ENCODE data around the gene DYSF. TPM values are rescaled to one million over a fixed set of nuclear protein-coding genes. Genes with fewer than 3 reads are reported as not detected.
"Not testable (repeated sequence)": the region's sequence is repeated elsewhere in the genome, so short reads cannot be mapped to it uniquely, and the experiment has no call there.

DYSF gene
- total RNA-seq, result 10 to 100 TPM; 24.5 to 71.4 TPM
- 10 to 100 TPM; 17.8 to 23.6 (median 20.1) TPM for polyA plus RNA-seq (ENCODE audit: insufficient read length in 6 of 6)
- long read RNA-seq, donor 1, result 0 reads
- long read RNA-seq, donor 2, result 0 reads
- long read RNA-seq, donor 3, full-length matches to known transcripts, result 1 of 1 reads
- long read RNA-seq, donor 3, partial matches to known transcripts, result 0 of 1 reads
- long read RNA-seq, donor 3, other reads (novel, unspliced or antisense), result 0 of 1 reads
- long read RNA-seq, donor 4, partial matches to known transcripts, result 3 of 5 reads
- long read RNA-seq, donor 4, other reads (novel, unspliced or antisense), result 2 of 5 reads
- long read RNA-seq, donor 5, result 0 reads
- long read RNA-seq, donor 6, full-length matches to known transcripts, result 1 of 1 reads
- long read RNA-seq, donor 6, partial matches to known transcripts, result 0 of 1 reads
- long read RNA-seq, donor 6, other reads (novel, unspliced or antisense), result 0 of 1 reads
- long read RNA-seq, donor 7, result 0 reads
- long read RNA-seq, donor 8, result 0 reads
- long read RNA-seq, donor 9, result 0 reads
- long read RNA-seq, donor 10, partial matches to known transcripts, result 5 of 6 reads
- long read RNA-seq, donor 10, other reads (novel, unspliced or antisense), result 1 of 6 reads
- long read RNA-seq, donor 11, result 0 reads
- long read RNA-seq, donor 12, full-length matches to known transcripts, result 1 of 1 reads
- long read RNA-seq, donor 12, partial matches to known transcripts, result 0 of 1 reads
- long read RNA-seq, donor 12, other reads (novel, unspliced or antisense), result 0 of 1 reads

DNA sequence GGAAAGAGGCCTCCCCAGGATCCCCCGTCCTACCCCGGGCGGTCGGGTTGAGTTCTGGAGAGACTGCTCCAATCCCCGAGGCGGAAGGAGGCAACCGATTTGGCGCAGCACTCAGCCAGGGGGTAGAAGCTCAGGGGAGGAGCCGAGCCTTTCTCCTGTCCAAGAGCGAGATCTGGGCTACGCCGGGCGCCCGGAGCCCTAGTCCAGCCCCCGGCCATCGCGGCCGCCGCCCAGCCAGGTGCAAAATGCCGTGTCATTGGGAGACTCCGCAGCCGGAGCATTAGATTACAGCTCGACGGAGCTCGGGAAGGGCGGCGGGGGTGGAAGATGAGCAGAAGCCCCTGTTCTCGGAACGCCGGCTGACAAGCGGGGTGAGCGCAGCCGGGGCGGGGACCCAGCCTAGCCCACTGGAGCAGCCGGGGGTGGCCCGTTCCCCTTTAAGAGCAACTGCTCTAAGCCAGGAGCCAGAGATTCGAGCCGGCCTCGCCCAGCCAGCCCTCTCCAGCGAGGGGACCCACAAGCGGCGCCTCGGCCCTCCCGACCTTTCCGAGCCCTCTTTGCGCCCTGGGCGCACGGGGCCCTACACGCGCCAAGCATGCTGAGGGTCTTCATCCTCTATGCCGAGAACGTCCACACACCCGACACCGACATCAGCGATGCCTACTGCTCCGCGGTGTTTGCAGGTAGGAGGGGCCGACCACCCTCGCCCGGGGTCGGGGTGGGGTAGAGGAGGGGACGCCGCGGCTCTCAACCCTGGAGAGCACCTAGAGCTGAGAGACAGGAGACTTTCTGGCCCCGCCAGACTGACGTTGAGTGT, at the start of gene DYSF:
DYSF (plus strand) TSS at position 158 of the 817 bp plus-strand sequence.
- TF ChIP-seq, protein P1, sequence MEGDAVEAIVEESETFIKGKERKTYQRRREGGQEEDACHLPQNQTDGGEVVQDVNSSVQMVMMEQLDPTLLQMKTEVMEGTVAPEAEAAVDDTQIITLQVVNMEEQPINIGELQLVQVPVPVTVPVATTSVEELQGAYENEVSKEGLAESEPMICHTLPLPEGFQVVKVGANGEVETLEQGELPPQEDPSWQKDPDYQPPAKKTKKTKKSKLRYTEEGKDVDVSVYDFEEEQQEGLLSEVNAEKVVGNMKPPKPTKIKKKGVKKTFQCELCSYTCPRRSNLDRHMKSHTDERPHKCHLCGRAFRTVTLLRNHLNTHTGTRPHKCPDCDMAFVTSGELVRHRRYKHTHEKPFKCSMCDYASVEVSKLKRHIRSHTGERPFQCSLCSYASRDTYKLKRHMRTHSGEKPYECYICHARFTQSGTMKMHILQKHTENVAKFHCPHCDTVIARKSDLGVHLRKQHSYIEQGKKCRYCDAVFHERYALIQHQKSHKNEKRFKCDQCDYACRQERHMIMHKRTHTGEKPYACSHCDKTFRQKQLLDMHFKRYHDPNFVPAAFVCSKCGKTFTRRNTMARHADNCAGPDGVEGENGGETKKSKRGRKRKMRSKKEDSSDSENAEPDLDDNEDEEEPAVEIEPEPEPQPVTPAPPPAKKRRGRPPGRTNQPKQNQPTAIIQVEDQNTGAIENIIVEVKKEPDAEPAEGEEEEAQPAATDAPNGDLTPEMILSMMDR (IDR thresholded peaks at IDR 0.05), result no peak
- Histone ChIP-seq H3K9me3 (no peaks in the 10 kb centered on the region), H3K4me1 (peaks cover 16 to 81% of the 10 kb centered on the region in 2 donors), H3K27me3 (peaks cover 0 to 28% of the 10 kb centered on the region in 2 donors), H3K36me3 (no peaks in the 10 kb centered on the region), H3K27ac (peak within 1 kb of the TSS in 1 of 2 donors; percentile 87), H3K4me3 (peak within 1 kb of the TSS; percentile 33 to 65)
- intact Hi-C loops (cut with DNase I), result no loop called here
- peak in 3 of 4 donors; percentile 31 to 94 (median 70) for DNase-seq
- peak; percentile 72 for ATAC-seq

DNA sequence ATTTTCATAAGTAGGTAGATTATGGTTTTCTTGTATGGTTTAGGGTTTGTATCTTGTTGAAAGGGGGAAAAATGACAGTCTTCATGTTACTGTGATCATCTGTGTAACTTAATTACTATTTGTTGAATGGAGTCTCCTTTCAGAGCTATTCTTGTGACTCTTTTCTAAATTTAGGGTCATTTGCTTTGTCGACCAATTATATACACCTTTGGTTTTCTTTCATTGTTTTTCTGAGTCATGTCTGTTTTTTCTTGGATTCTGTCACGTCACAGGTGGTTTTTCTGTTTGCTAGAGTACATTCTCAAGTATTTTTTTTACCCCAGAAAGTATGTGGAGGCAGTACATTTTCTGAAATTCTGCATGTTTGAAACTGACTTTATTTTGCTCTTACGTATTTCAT, 43.8 kb upstream of the DYSF start:
- H3K36me3 ChIP-seq, result peaks cover 0 to 45% of the 10 kb centered on the region in 2 donors

DNA sequence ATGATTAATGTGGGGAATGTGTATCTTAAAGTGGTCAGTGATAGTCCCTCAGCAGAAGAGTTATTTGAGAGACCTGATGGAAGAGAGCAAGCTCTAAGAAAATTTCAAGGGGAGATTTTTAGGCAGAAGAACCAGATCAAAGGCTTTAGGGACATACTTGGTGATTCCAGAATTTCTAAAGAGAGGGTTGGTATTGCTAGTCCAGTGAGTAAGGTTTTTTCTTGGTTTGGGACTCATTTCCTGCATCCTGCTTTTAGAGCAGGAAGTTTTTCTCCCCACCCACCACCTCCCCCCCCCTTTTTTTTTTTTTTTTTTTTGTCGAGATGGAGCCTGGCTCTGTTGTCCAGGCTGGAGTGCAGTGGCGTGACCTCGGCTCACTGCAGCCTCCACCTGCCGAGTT, 42.7 kb upstream of the DYSF start:
- no peaks in the 10 kb centered on the region for H3K9me3 ChIP-seq
- ATAC-seq (no peak), DNase-seq (no peak)
- peaks cover 0 to 34% of the 10 kb centered on the region in 2 donors for H3K36me3 ChIP-seq
- H3K27ac ChIP-seq, result peak overlapping the region in 1 of 2 donors; percentile 28
- H3K4me1 ChIP-seq, result no peaks in the 10 kb centered on the region
- TF ChIP-seq, protein P1 (IDR thresholded peaks at IDR 0.05), result no peak
- H3K27me3 ChIP-seq, result no peaks in the 10 kb centered on the region
- intact Hi-C loops (cut with DNase I), result no loop called here
- no peak overlapping the region for H3K4me3 ChIP-seq

More for the DNA sequence above, 43.8 kb upstream of the DYSF start:
- ATAC-seq, result no peak
- TF ChIP-seq, protein P1 (IDR thresholded peaks at IDR 0.05), result no peak
- Histone ChIP-seq H3K4me1 (no peaks in the 10 kb centered on the region), H3K4me3 (no peak overlapping the region), H3K27me3 (no peaks in the 10 kb centered on the region), H3K9me3 (no peaks in the 10 kb centered on the region), H3K27ac (no peak overlapping the region)
- DNase-seq, result no peak
- intact Hi-C loops (cut with DNase I), result no loop called here

DNA sequence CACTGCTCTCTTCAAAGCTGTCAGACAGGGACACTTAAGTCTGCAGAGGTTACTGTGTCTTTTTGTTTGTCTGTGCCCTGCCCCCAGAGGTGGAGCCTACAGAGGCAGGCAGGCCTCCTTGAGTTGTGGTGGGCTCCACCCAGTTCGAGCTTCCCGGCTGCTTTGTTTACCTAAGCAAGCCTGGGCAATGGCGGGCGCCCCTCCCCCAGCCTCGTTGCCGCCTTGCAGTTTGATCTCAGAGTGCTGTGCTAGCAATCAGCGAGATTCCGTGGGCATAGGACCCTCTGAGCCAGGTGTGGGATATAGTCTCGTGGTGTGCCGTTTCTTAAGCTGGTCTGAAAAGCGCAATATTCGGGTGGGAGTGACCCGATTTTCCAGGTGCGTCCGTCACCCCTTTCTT, 36.5 kb upstream of the DYSF start:
- DNase-seq; H3K9me3 ChIP-seq; H3K27me3 ChIP-seq; ATAC-seq; H3K36me3 ChIP-seq; intact Hi-C loops (cut with DNase I): not testable (repeated sequence)
- peak overlapping the region; percentile 42 to 46 for H3K27ac ChIP-seq
- H3K4me1 ChIP-seq, result peaks cover 3 to 11% of the 10 kb centered on the region in 2 donors
- H3K4me3 ChIP-seq, result peak overlapping the region in 1 of 2 donors; percentile 28

All from left lung (tissue), 14 donors.